A549 (cell line): Measurements from ENCODE around the gene JDP2. TPM values are rescaled to one million over a fixed set of nuclear protein-coding genes. Genes with fewer than 3 reads are reported as not detected.

Experiments
- ATAC-seq, 2 experiments: fragments of 200-7000 bp in 1 of 2; fragments of >200 bp in 1 of 2; cut with Nextera tagmentation in 1 of 2; cut with Tn5 transposase in 1 of 2; 3 replicates each; pipeline versions ENCODE4 v1.8.0 to v1.9.1; 2018 to 2020; ENCODE audit warnings: mild to moderate bottlenecking in 1 of 2, moderate library complexity in 1 of 2
- CTCF ChIA-PET: fragments of 300-600 bp; sonication (Branson Sonifier 250); formaldehyde crosslinking; extraction: SDS; loops from one replicate; lab custom pipeline; 2021; ENCODE audit warnings: antibody characterized with exemption, inconsistent platforms; lab: Yijun Ruan, JAX
- POLR2A ChIA-PET: fragments of 350-600 bp; formaldehyde crosslinking; extraction: SDS; loops from one replicate; lab custom pipeline; 2021; ENCODE audit warnings: antibody characterized with exemption, inconsistent platforms; lab: Yijun Ruan, JAX
- DNase-seq, 2 experiments: peaks; one replicate each; pipeline versions ENCODE4 v3.0.0 to v3.0.0-alpha.2; 2011 to 2016; ENCODE audit warnings: low read depth in 1 of 2, low spot score in 1 of 2
- FAIRE-seq: peaks from 2 replicates; lab custom pipeline; 2011; peaks lifted over from hg19 to GRCh38; lab: Jason Lieb, UNC
- H3K27ac ChIP-seq, 2 experiments: fragments of >200 bp; sonication (Bioruptor Twin); formaldehyde crosslinking; 3 replicates each; pipeline ENCODE4 v1.5.1; 2016 to 2017
- H3K4me1 ChIP-seq: fragments of >200 bp; sonication (Bioruptor Twin); formaldehyde crosslinking; 3 replicates; pipeline ENCODE4 v1.6.1; 2016
- H3K4me2 ChIP-seq: fragments of >200 bp; sonication (Bioruptor Twin); formaldehyde crosslinking; 3 replicates; pipeline ENCODE4 v1.6.1; 2016
- H3K4me3 ChIP-seq: fragments of >200 bp; sonication (Bioruptor Twin); formaldehyde crosslinking; 3 replicates; pipeline ENCODE4 v1.5.1; 2016
- H3K9me3 ChIP-seq: fragments of >200 bp; sonication (Bioruptor Twin); formaldehyde crosslinking; 3 replicates; pipeline ENCODE4 v1.6.1; 2016
- BHLHE40 ChIP-seq: IDR thresholded peaks from 2 replicates; pipeline ENCODE4 v1.6.1; 2012; ENCODE audit warnings: low read depth, low read length, inconsistent platforms
- CEBPB ChIP-seq, 2 experiments: fragments of >200 bp in 1 of 2; sonication (Bioruptor Twin) in 1 of 2; formaldehyde crosslinking in 1 of 2; IDR thresholded peaks; 2 replicates each; pipeline ENCODE4 v1.6.1; 2012 to 2016
- CTCF ChIP-seq: fragments of >200 bp; sonication (Bioruptor Twin); formaldehyde crosslinking; IDR thresholded peaks from 3 replicates; pipeline ENCODE4 v1.5.1; 2016
- EHF ChIP-seq: fragments of 250-450 bp; sonication (Bioruptor Pico); IDR thresholded peaks from 2 replicates; pipeline ENCODE4 v1.5.0; 2020; ENCODE audit warnings: mild to moderate bottlenecking
- ELK1 ChIP-seq: fragments of 150-350 bp; IDR thresholded peaks from 2 replicates; pipeline ENCODE4 v1.6.1; 2014; ENCODE audit warnings: low read depth, mild to moderate bottlenecking, low read length
- EP300 ChIP-seq, 2 experiments: fragments of >200 bp; sonication (Bioruptor Twin); formaldehyde crosslinking; IDR thresholded peaks; 2 replicates in 1 of 2; 3 replicates in 1 of 2; pipeline ENCODE4 v1.6.1; 2016 to 2017
- ESRRA ChIP-seq: fragments of 150-350 bp; IDR thresholded peaks from 2 replicates; pipeline ENCODE4 v1.6.1; 2014; ENCODE audit warnings: mild to moderate bottlenecking, low read length, borderline replicate concordance
- FOSB ChIP-seq: fragments of 250-450 bp; sonication (Bioruptor Pico); IDR thresholded peaks from 2 replicates; pipeline ENCODE4 v1.5.0; 2020; ENCODE audit warnings: mild to moderate bottlenecking, moderate library complexity
- FOSL2 ChIP-seq, 2 experiments: fragments of 450-650 bp in 1 of 2; fragments of >200 bp in 1 of 2; sonication (Bioruptor Twin) in 1 of 2; formaldehyde crosslinking; IDR thresholded peaks; 2 replicates each; pipeline versions ENCODE4 v1.5.0 to v1.6.1; 2016 to 2020; ENCODE audit warnings: mild to moderate bottlenecking in 1 of 2, moderate library complexity in 1 of 2
- HEYL ChIP-seq: fragments of 250-450 bp; sonication (Bioruptor Pico); IDR thresholded peaks from 2 replicates; pipeline ENCODE4 v1.8.0; 2021; ENCODE audit warnings: mild to moderate bottlenecking, moderate library complexity
- HOXA7 ChIP-seq: fragments of 250-450 bp; sonication (Bioruptor Pico); IDR thresholded peaks from 2 replicates; pipeline ENCODE4 v1.5.0; 2020; ENCODE audit warnings: mild to moderate bottlenecking, moderate library complexity
- HOXB5 ChIP-seq: fragments of 250-450 bp; sonication (Bioruptor Pico); IDR thresholded peaks from 2 replicates; pipeline ENCODE4 v1.5.0; 2020; ENCODE audit warnings: mild to moderate bottlenecking, moderate library complexity
- JUN ChIP-seq, 2 experiments: fragments of >200 bp; sonication (Bioruptor Twin); formaldehyde crosslinking; IDR thresholded peaks; 2 replicates in 1 of 2; 3 replicates in 1 of 2; pipeline ENCODE4 v1.6.1; 2016 to 2017
- JUNB ChIP-seq: fragments of >200 bp; sonication (Bioruptor Twin); formaldehyde crosslinking; IDR thresholded peaks from 2 replicates; pipeline ENCODE4 v1.6.1; 2016
- MAFK ChIP-seq: fragments of 450-650 bp; IDR thresholded peaks from 2 replicates; pipeline ENCODE4 v1.6.1; 2014; ENCODE audit not compliant: partially characterized antibody
- MAZ ChIP-seq: fragments of 150-350 bp; IDR thresholded peaks from 2 replicates; pipeline ENCODE4 v1.6.1; 2014; ENCODE audit warnings: antibody characterized with exemption, low read depth, low read length, borderline replicate concordance
- MYC ChIP-seq: IDR thresholded peaks from 2 replicates; pipeline ENCODE4 v1.6.1; 2012; ENCODE audit warnings: mild to moderate bottlenecking, inconsistent platforms, low read length, improper control_type of control experiment, borderline replicate concordance
- NFE2L2 ChIP-seq: fragments of 150-350 bp; conservative IDR thresholded peaks from 2 replicates; pipeline ENCODE4 v1.6.1; 2014; ENCODE audit warnings: low read length
- PBX3 ChIP-seq: IDR thresholded peaks from 2 replicates; pipeline ENCODE4 v1.6.1; 2012
- RNF2 ChIP-seq: fragments of 200-600 bp; sonication (generic); IDR thresholded peaks from 2 replicates; pipeline ENCODE4 v1.6.1; 2016; ENCODE audit warnings: low read depth, mild to moderate bottlenecking, antibody characterized with exemption, moderate library complexity, borderline replicate concordance
- SMC3 ChIP-seq: fragments of >200 bp; sonication (Bioruptor Twin); formaldehyde crosslinking; IDR thresholded peaks from 3 replicates; pipeline ENCODE4 v1.6.1; 2018; ENCODE audit warnings: inconsistent platforms
- SREBF2 ChIP-seq: fragments of 450-650 bp; IDR thresholded peaks from 2 replicates; pipeline ENCODE4 v1.6.1; 2014; ENCODE audit warnings: mild to moderate bottlenecking, moderate library complexity
- TFCP2L1 ChIP-seq: fragments of 250-450 bp; sonication (Bioruptor Pico); IDR thresholded peaks from 2 replicates; pipeline ENCODE4 v1.5.0; 2021; ENCODE audit warnings: mild to moderate bottlenecking
- ZNF302 ChIP-seq: fragments of 250-450 bp; sonication (Bioruptor Pico); IDR thresholded peaks from 2 replicates; pipeline ENCODE4 v1.9.0; 2021; ENCODE audit warnings: inconsistent platforms, mild to moderate bottlenecking, moderate library complexity
- WGBS: methylation state at CpG from one replicate; pipeline ENCODE4 v1.1.6; 2017; ENCODE audit errors: missing lambda C conversion rate; 5-methylcytosine and 5-hydroxymethylcytosine counted together
- polyA plus RNA-seq, 4 experiments: library from polyadenylated mRNA; depleted of rRNA in 3 of 4; stranded (reverse); fragments of >200 nt; fragmentation: RNase III in 1 of 4; extraction: RNeasy Plus Mini Kit Qiagen cat#74134 plus additional on column Dnase treatment in 1 of 4; gene quantifications; 2 replicates in 3 of 4; 3 replicates in 1 of 4; pipeline ENCODE4 v1.2.3, GENCODE V29; 2011 to 2017
- TF ChIP-seq, protein P1 (sequence below): fragments of 250-450 bp; sonication (Bioruptor Pico); IDR thresholded peaks from 2 replicates; pipeline ENCODE4 v1.5.0; 2021; ENCODE audit warnings: mild to moderate bottlenecking, moderate library complexity, borderline replicate concordance

Gene JDP2
- polyA plus RNA-seq, 2 of the 4 experiments (the other 2 are of a cell fraction): 22.4 to 31.2 TPM

DNA sequence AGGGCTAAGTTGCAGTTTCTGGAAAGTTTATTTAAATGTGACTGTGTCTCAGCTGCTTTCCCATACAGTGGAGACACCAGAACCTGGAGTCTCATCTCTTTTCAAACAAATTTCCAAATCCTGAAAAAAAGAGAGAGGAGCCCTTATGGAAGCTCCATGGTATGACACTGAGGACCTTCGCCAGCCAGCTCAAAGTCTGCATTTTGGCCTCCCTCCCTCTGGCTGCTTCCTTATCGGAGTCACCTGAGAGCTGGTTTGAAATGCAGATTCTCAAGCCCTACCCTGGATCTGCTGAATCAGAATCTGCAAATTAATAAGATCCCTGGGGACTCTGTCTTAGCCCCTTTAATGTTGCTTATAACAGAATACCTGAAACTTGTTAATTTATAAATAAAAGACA lies 21.7 kb upstream of the JDP2 start:
- 71% methylated on average over 2 of the region's 2 CpGs for WGBS
- no peak overlapping the region for H3K27ac ChIP-seq
- H3K4me1 ChIP-seq: no peaks in the 10 kb centered on the region; the same call in 2 of the 3 replicates
- DNase-seq (no peak), ATAC-seq (no peak), FAIRE-seq (no peak)
- no peak overlapping the region for H3K4me3 ChIP-seq
- CTCF ChIA-PET: interaction anchor here (1.1 to 1.6 kb wide), 2 partner anchors 11 to 65 kb away, joined by 3 read pairs; no protein-coding TSS in a partner anchor
- TF ChIP-seq ZNF302 (CRISPR knock-in tag) (no peak), SMC3 (no peak), CEBPB (IDR thresholded peaks at IDR 0.05) (no peak), NFE2L2 (no peak), ESRRA (no peak), MAFK (no peak), SREBF2 (no peak), RNF2 (no peak), FOSL2 (IDR thresholded peaks at IDR 0.05) (no peak), FOSL2 (CRISPR knock-in tag; IDR thresholded peaks at IDR 0.05) (no peak), HOXB5 (CRISPR knock-in tag) (no peak), EP300 (IDR thresholded peaks at IDR 0.05) (no peak)
- TF ChIP-seq, protein P1, sequence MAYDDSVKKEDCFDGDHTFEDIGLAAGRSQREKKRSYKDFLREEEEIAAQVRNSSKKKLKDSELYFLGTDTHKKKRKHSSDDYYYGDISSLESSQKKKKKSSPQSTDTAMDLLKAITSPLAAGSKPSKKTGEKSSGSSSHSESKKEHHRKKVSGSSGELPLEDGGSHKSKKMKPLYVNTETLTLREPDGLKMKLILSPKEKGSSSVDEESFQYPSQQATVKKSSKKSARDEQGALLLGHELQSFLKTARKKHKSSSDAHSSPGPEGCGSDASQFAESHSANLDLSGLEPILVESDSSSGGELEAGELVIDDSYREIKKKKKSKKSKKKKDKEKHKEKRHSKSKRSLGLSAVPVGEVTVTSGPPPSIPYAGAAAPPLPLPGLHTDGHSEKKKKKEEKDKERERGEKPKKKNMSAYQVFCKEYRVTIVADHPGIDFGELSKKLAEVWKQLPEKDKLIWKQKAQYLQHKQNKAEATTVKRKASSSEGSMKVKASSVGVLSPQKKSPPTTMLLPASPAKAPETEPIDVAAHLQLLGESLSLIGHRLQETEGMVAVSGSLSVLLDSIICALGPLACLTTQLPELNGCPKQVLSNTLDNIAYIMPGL (CRISPR knock-in tag): no peak
- POLR2A ChIA-PET: no interaction called here
- H3K9me3 ChIP-seq: no peaks in the 10 kb centered on the region
- H3K4me2 ChIP-seq: no peak overlapping the region

DNA sequence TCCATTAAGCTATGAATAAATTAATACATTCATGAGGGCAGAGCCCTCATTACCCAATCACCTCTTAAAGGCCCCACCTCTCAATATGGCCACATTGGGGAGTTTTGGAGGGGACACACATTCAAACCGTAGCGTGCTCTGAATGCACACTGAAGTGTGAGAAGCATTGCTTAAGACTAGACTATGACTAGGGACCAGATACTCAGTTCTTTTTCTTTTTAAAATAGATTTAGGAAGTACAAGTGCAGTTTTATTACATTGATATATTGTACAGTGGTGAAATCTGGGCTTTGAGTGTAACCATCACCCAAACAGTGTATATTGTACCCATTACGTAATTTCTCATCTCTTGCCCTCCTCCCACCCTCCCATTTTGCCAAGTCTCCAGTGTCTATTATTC lies 21.0 kb upstream of the JDP2 start:
- H3K9me3 ChIP-seq: no peaks in the 10 kb centered on the region
- TF ChIP-seq MAZ: no peak
- ATAC-seq: no peak
- ChIA-PET CTCF (interaction anchor here (1.1 to 1.6 kb wide), 2 partner anchors 12 to 65 kb away, joined by 3 read pairs; no protein-coding TSS in a partner anchor), POLR2A (no interaction called here)
- FAIRE-seq: no peak
- no peak overlapping the region for H3K4me3 ChIP-seq
- no peaks in the 10 kb centered on the region for H3K4me1 ChIP-seq
- no peak overlapping the region for H3K4me2 ChIP-seq
- DNase-seq: no peak
- H3K27ac ChIP-seq: no peak overlapping the region
- WGBS: 90% methylated on average over 3 of the region's 3 CpGs

DNA sequence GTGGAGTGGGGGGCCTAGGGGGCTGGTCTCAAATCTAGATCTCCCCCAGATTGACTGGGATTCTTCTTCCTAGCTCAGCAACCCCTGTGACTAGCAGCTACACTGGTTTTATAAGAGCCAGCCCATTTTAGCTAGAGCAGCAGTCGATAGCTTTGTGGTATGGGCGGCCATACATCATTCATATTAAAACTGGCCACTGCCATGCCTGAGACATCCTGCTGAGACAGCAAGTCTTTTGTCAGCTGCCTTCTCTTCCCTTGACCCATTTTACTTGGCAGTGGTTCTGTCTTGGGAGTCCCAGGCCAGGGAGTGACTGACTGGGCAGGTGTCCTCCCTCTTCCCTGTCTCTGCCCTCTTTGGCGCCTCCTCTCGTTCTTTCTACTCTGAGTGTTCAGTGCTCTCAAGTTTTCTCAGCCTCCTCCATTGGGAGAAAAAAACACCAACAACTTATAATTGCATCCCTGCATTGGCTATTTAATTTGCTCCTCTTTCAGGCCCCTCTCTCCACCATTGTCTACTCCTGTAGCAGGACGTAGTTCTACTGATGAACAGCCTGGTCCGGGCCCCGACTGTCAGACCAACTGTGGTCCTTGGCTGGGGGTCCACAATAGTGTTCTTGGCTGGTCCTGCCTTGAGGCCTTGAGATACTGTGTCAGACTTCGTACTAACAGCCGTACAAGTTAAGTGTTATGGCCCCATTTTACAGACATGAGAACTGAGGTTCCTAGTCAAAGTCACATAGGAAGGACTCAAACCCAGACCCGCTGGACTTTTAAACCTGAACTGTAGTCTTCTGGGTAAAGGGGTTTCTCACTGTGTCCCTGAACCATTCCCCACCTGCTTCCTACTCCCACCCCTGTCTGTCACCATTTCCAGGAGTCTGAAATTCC lies 18.3 kb upstream of the JDP2 start:
- no peak overlapping the region for H3K4me3 ChIP-seq
- 89% methylated on average over 10 of the region's 10 CpGs for WGBS
- TF ChIP-seq FOSB: no peak
- no peak for FAIRE-seq
- no peaks in the 10 kb centered on the region for H3K4me1 ChIP-seq
- no peak for DNase-seq
- H3K27ac ChIP-seq: no peak overlapping the region
- ATAC-seq: no peak
- POLR2A ChIA-PET: no interaction called here
- no peaks in the 10 kb centered on the region for H3K9me3 ChIP-seq
- CTCF ChIA-PET: interaction anchor here (1.3 kb wide), 1 partner anchor 9 kb away, joined by 3 read pairs; no protein-coding TSS in a partner anchor
- H3K4me2 ChIP-seq: no peak overlapping the region

DNA sequence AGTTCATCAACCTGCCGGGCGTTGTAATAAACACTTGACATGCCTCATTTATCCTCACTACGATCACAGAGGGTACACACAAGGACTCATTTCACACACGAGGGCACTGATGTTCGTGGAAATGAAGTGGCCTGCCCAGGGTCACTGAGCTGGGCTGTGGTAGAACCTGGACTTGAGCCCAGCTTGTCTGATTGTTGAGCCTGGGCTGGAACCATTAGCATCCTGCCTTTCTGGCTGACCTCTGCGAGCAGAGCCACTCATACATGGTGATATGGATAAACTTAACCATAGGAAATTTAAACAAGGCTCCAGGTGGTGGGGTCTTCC lies 16.6 kb upstream of the JDP2 start:
- 51% methylated on average over 6 of the region's 6 CpGs for WGBS
- Histone ChIP-seq H3K4me1 (no peaks in the 10 kb centered on the region), H3K27ac (no peak overlapping the region), H3K4me3 (no peak overlapping the region), H3K4me2 (no peak overlapping the region), H3K9me3 (no peaks in the 10 kb centered on the region)
- ChIA-PET CTCF (interaction anchor here (1.0 kb wide), 1 partner anchor 23 kb away, joined by 4 read pairs; no protein-coding TSS in a partner anchor), POLR2A (no interaction called here)
- no peak for ATAC-seq
- TF ChIP-seq TFCP2L1: no peak
- no peak for TF ChIP-seq BHLHE40
- TF ChIP-seq SMC3: no peak
- no peak for TF ChIP-seq JUN (IDR thresholded peaks at IDR 0.05)
- no peak for TF ChIP-seq ELK1
- no peak for TF ChIP-seq PBX3
- TF ChIP-seq CTCF: no peak
- TF ChIP-seq ESRRA: no peak
- no peak for TF ChIP-seq EHF
- TF ChIP-seq HEYL (CRISPR knock-in tag): no peak
- TF ChIP-seq HOXA7 (CRISPR knock-in tag): no peak
- no peak for TF ChIP-seq JUNB
- no peak for TF ChIP-seq MYC
- FAIRE-seq: no peak
- no peak for DNase-seq
